Measurements from ENCODE around the gene ATXN1. TPM values are rescaled to one million over a fixed set of nuclear protein-coding genes. Genes with fewer than 3 reads are reported as not detected.
A peak's percentile ranks its signal among the peaks of the same experiment; 100 is the strongest.
"Not testable (repeated sequence)": the region's sequence is repeated elsewhere in the genome, so short reads cannot be mapped to it uniquely, and the experiment has no call there.

Gene ATXN1
- polyA plus RNA-seq, 3 donors: 17.7 to 21.1 (median 20.5) TPM

DNA sequence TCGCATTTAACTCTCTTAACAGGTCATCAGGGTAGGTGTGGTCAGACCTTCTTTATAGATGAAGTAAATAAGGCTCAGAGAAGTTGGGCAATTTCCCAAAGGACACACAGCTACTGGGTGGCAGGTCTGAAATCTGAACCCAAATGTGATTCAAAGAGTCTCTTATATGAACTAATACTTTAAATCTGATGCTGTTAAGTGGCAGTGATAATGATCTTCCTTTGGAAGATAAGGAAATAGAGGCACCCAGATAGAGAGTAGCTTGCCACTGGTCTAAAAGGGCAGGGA lies 285.8 kb downstream of the ATXN1 start:
- DNase-seq: no peak

DNA sequence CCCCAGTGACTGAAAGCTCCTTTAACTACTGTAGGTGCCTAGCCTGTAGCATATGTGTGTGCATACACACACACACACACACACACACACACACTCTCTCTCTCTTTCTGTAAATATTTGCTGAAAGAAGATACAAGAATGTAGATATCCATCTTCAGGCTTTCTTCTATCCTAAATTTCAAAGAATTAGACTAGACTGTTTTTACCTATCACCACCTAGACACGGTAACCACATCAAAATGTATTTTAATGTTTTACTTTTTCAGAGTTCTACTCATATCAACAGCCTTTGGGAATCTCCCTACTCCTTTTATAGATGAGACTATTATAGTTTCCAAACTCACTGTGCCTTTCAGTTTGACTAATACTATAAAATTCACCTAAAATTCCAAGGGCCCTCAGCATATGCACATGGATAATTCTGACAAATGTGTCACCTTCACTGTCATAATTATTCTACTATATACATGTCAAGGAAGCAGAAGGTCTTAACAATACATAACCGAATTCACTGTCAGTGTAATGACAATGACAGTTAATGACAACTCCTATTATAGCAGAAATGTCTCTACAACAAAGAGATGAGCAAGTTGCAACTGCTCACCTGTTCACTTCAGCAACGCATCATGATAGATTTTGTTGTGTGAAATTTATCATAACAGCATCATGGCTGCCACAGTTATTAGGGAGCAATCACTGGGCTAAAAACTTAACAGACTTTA lies 286.3 kb downstream of the ATXN1 start:
- no peak for DNase-seq

DNA sequence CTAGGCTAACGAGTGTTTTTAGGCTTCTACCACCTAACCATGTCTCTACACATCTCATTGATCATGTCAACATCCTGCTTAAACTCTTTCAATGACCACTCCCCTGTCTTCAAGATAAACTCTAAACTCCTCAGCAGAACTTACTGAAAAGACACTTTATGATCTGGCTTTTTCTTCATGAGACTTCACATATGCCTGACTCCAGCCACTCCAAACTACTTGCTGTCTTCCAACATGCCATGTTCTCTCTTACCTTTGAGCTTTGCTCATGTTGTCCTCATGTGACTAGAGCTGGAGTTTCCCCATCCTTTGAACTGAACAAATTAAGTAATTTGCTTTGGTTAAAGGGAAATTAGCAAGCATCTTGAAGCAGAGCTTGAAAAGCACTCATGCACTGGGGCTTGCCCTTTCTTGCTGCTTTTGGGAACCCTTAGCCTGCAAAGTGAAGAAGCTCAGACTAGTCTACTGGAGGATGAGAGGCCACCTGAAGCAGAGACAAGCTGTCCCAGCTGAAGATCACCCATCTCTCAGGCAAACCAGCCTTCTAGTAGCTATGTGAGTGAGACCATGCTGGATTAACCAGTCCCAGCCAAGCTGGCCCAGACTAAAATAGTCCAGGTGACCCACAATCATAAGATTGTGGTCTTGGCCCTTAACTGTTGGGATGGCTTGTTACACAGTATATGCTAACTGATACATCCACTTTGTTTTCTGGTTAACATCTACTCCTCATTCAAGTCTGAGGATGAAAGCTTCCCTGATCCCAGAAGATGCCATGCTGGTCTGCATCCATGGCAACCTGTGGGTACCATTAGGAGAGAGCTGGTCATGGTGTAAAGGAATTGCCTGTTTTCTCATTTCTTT lies 287.1 kb downstream of the ATXN1 start:
- no peak for DNase-seq

DNA sequence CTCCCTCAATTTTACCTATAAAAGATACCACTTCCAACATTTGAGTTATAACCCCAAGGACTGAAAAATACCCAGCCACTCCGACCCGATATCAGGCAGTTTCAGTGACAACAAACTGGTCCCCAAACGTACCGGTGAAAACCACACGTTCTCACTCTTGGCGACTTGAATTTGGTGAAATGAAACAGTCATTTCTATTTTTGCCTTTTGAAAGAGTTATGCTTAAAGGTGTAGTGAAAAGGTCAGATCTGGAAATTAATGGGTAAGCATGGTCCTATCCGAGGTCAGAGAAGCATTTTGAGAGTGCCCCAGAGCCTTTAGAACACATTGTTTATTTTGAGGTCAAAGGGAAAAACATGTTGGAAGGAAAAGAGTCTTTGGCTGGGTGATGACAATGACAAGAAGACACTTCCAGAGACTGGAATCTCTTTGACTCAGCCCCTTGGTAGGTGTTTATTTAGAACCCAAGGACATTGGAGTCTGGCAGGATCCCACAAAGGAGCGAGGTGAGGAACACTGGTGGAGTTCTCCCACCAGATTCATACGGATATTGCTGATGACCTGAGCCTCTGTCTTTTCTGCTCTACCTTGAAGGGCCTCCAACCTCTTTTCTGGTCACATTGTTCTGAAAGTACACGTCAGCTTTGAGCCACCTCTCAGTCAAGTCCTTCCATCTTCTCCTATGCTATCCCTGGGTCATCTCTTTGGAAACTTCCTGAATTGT lies 287.9 kb downstream of the ATXN1 start:
- no peak for DNase-seq

DNA sequence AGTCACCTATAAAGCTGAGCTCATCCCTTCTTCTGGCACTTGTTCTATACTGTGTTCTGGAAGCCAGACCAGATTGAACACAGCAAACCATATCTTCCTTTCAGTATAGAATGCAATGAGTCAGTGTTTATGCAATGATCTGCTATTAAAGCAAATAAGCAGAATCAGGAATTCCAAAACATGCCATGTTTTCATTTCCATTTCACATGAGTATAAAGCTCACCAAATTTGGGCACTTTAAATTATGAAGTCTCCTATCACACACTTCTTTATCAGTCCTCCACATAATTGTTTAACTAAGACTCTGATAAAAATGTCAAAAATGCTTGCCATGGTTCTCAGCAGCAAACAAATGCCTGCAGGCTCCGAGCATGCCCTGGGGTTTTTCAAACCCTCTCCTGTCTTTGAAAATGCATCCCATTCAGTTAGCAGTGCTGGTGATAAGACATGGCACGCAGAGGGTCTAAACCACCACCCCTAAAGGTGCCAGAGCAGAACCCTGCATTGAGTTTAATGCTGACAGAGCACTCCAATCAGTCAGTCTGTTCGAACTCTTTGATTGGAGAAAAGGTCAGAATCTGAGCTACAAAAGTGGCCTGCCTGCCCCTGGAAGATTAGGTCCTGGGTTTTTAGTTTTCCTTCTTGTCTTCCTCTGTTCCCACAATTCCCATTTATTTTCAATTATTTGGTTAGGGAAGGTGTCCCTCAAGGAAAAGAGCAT lies 288.8 kb downstream of the ATXN1 start:
- no peak for DNase-seq

DNA sequence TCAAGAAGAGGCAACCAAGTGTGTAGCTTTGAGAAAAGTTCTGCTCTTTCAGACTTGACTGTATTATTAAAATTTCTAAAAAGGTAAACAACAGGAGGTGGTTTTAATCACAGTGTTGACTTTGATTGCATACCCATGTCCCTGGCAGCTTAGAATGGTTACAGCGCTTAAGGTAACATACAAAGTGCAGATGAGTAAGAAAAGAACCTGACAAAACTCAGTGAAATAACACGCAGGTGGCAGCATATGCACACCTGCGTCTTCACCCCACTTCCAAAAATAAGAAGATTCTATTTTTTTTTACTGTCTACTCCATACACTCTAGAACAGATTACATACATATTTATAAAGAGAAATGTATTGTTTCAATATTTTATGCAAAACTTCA lies 289.4 kb downstream of the ATXN1 start:
- DNase-seq: no peak

GRCh38 chr6:16471222-16471909 lies 289.9 kb downstream of the ATXN1 start:
- DNase-seq: peak; percentile 66

DNA sequence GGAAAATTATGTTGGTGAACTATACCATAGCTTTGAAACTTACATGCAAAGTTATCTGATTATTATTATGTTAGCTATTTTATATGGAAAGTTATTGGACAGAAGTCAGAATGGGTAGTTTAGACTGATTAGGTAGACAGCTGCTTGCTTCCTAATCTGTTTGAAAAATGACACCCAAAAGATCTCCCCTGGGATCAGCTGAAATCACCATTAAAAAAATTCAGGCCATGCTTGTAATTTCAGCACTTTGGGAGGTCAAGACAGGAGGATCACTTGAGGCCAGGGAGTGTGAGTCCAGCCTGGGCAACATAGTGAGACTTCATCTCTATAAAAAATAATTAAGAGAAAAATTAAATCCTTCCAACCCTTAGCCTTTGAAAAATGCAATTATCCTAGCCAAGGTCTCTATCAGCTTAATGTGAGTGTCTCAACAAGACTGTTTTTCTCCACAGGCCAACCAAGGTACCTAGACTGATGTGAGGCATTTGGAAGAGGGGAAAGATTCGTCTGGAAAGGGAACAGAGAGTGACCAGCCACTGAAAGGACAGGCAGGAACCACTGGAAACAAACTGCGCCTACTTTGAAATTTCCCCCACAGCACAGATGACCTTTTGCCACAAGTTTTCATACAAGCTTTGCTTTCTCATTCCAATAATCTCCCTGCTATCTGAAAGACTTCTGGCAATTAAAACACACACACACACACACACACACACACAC lies 290.6 kb downstream of the ATXN1 start:
- no peak for DNase-seq

- DNase-seq: no peak
Measured at GRCh38 chr6:16468991-16469615, 292.2 kb downstream of the ATXN1 start.

GRCh38 chr6:16466800-16467553 lies 294.3 kb downstream of the ATXN1 start:
- no peak for DNase-seq

- no peak for DNase-seq
Measured at GRCh38 chr6:16464045-16464444, 297.2 kb downstream of the ATXN1 start.

GRCh38 chr6:16463246-16463645 lies 298.0 kb downstream of the ATXN1 start:
- DNase-seq: not testable (repeated sequence)

- DNase-seq: no peak
Measured at GRCh38 chr6:16461491-16461890, 299.8 kb downstream of the ATXN1 start.

DNA sequence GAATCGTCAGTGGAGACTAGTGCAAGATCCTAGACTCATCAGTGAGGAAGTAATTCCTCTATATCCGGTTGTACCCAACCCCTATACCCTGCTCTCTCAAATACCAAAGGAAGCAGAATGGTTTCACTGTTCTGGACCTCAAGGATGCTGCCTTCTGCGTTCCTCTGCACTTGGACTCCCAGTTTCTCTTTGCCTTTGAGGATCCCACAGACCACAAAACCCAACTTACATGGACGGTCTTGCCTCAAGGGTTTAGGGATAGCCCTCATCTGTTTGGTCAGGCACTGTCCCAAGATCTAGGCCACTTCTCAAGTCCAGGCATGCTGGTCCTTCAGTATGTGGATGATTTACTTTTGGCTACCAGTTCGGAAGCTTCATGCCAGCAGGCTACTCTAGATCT lies 301.8 kb downstream of the ATXN1 start:
- not testable (repeated sequence) for DNase-seq

DNA sequence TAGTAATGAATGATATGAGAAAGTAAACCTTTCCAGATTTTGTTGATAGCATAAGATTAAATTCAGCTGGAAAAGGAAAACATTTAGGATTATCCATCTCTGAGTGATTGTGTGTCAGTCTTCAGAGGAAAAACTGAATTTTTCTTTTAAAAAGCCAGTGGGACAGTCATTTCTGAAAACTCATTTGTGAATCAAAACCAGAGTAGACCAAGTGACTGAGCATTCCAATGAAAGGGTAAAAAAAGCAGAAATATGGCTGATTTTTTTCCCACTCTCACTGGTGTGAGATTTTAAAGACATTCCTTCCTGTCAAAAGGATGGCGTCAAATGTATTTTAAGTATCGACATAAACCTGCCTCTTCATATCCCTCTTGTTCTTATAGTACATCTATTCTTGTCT lies 308.9 kb downstream of the ATXN1 start:
- DNase-seq: no peak

DNA sequence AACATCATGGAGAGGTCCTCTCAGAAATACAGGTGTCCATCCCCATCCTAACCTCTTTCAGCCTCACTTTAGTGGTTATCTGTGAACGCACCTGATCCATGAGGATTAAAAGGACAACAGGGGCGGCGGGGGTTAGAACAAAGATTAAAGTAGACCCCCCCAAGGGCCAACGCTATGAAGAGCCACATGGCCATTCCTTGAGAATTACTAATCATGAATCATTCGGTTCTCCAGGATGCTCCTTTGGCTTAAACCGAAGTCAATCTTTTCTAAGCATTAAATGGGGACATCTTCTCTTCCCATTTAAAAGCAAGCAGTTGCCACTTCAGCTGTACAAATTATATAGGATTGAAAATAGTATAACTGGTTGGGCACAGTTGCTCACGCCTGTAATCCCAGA lies 310.4 kb downstream of the ATXN1 start:
- DNase-seq: no peak

GRCh38 chr6:16450285-16450684 lies 311.0 kb downstream of the ATXN1 start:
- no peak for DNase-seq

DNA sequence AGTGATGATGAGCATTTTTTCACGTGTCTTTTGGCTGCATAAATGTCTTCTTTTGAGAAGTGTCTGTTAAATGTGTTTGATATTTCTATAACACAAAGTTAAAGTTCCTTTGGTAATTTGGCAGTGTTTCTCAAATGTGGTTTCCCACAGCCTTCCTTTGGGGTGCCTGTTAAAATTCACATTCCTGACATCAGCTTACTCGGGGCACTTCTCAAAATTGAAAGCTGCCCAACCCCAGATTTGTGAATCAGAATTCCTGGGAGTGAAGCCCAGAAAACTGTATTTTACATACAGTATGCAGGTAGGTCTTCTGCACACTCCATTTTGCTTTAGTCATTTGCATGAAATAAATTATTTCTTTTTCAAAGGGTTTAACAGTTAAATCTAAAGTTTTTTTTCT lies 315.0 kb downstream of the ATXN1 start:
- DNase-seq: no peak

DNA sequence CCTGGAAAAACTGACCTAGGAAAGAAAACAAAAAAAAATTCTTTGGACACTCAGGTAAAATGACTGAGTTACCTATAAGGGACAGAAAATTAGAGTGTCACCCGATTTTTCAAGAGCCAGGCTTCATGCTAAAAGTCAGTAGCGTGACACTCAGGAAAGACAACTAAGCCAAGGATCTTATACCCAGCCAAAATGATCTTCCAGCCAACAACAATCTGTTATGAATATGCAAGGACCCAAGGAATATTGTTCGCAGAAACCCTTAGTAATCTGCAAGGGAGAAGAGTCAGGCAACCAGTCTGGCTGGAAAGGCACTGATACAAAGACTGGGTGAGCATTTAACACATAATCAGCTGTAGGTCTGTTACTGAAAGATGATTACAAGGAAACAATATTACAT lies 319.2 kb downstream of the ATXN1 start:
- DNase-seq: no peak

GRCh38 chr6:16441262-16441661 lies 320.0 kb downstream of the ATXN1 start:
- DNase-seq: no peak
